CD8-positive, alpha-beta memory T cell (primary cell): ENCODE measurements around the gene PTPRM. TPM values are rescaled to one million over a fixed set of nuclear protein-coding genes. Genes with fewer than 3 reads are reported as not detected.

Source experiments
- CTCF ChIA-PET: fragments of 350-600 bp; sonication (Branson Sonifier 250); formaldehyde crosslinking; loops from one replicate; lab custom pipeline; 2021; ENCODE audit warnings: antibody characterized with exemption; lab: Charles Lee
- POLR2A ChIA-PET: fragments of 350-600 bp; sonication (Branson Sonifier 250); formaldehyde crosslinking; loops from one replicate; lab custom pipeline; 2021; ENCODE audit warnings: antibody characterized with exemption; lab: Charles Lee
- DNase-seq, 5 donors: peaks; one replicate each; pipeline versions ENCODE4 v3.0.0 to v3.0.0-alpha.2; 2020 to 2022; ENCODE audit warnings: mixed read lengths in 1 of 5
- H3K27ac ChIP-seq: one replicate; pipeline ENCODE4 v1.7.0; 2013; ENCODE audit warnings: low read depth, mild to moderate bottlenecking, low read length, moderate library complexity
- H3K27me3 ChIP-seq: 2 replicates; pipeline ENCODE4 v1.7.0; 2013; ENCODE audit warnings: low read length, mild to moderate bottlenecking; ENCODE audit not compliant: insufficient read depth, poor library complexity, severe bottlenecking
- H3K36me3 ChIP-seq: 2 replicates; pipeline ENCODE4 v1.7.0; 2013; ENCODE audit warnings: mild to moderate bottlenecking, low read length, moderate library complexity; ENCODE audit not compliant: insufficient read depth
- H3K4me1 ChIP-seq: 2 replicates; pipeline ENCODE4 v1.7.0; 2013; ENCODE audit warnings: mild to moderate bottlenecking, low read length, moderate library complexity; ENCODE audit not compliant: insufficient read depth
- H3K4me3 ChIP-seq: 2 replicates; pipeline ENCODE4 v1.7.0; 2013; ENCODE audit warnings: mild to moderate bottlenecking, low read length
- H3K9me3 ChIP-seq: 2 replicates; pipeline ENCODE4 v1.7.0; 2013; ENCODE audit warnings: mild to moderate bottlenecking, low read length
- H3K27ac Mint-ChIP-seq, 8 donors: one replicate each; pipeline ENCODE4 v1.8.0; 2020 to 2021; ENCODE audit warnings: mixed read lengths in 8 of 8, mild to moderate bottlenecking in 6 of 8, inconsistent platforms in 3 of 8, moderate library complexity in 3 of 8
- H3K27me3 Mint-ChIP-seq, 2 donors: one replicate each; pipeline ENCODE4 v1.8.0; 2020 to 2021; ENCODE audit warnings: mixed read lengths in 2 of 2, mild to moderate bottlenecking in 1 of 2, moderate library complexity in 1 of 2
- H3K36me3 Mint-ChIP-seq, 3 donors: one replicate each; pipeline ENCODE4 v1.8.0; 2020 to 2021; ENCODE audit warnings: mixed read lengths in 3 of 3, inconsistent platforms in 1 of 3, mild to moderate bottlenecking in 1 of 3
- H3K4me1 Mint-ChIP-seq, 3 donors: one replicate each; pipeline ENCODE4 v1.8.0; 2020 to 2021; ENCODE audit warnings: mixed read lengths in 3 of 3, inconsistent platforms in 1 of 3, mild to moderate bottlenecking in 1 of 3
- H3K4me3 Mint-ChIP-seq, 7 donors: one replicate each; pipeline ENCODE4 v1.8.0; 2020 to 2021; ENCODE audit warnings: mixed read lengths in 7 of 7, mild to moderate bottlenecking in 6 of 7, moderate library complexity in 4 of 7, inconsistent platforms in 2 of 7
- H3K9me3 Mint-ChIP-seq, 5 donors: one replicate each; pipeline ENCODE4 v1.8.0; 2020 to 2022; ENCODE audit warnings: mixed read lengths in 5 of 5, mild to moderate bottlenecking in 3 of 5, moderate library complexity in 2 of 5, inconsistent platforms in 1 of 5
- polyA plus RNA-seq: library from polyadenylated mRNA; unstranded; fragments of 300-500 nt; fragmentation: Illumina TruSeq; gene quantifications from one replicate; pipeline ENCODE4 v1.2.3, GENCODE V29; 2021
- total RNA-seq, 2 experiments: library from RNA; stranded (reverse); gene quantifications; one replicate each; pipeline ENCODE4 v1.2.3, GENCODE V29; 2021

The PTPRM gene
- total and polyA plus RNA-seq, 3 experiments from 2014 or later, result 3.9 to 7.4 (median 5.3) TPM

DNA sequence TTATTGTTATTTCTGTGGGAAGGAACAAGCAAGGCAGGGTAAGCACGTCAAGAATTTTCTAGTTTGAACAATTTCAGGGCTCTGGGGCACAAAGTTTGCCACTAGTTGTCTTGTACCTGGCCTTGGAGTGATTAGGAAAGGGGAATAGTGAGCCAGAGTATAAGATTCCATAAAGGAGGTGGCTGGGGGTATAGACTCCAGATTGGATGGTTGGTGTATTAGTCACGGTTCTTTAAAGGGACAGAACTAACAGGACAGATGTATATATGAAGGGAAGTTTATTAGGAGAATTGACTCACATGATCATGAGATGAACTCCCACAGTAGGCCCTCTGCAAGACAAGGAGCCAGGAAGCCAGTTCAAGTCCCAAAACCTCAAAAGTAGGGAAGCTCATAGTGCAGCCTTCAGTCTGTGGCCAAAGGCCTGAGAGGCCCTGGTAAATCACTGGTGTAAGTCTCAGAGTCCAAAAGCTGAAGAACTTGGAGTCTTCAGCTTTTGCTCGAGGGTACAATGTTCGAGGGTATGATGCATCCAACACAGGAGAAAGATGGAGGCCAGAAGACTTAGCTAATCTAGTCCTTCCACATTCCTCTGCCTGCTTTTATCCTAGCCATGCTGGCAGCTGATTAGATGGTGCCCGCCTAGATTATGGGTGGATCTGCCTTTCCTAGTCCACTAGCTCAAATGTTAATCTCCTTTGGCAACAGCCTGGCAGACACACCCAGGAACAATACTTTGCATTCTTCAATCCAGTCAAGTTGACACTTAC, 31.5 kb upstream of the PTPRM start:
- ChIA-PET CTCF (no interaction called here), POLR2A (no interaction called here)
- no peaks in the 10 kb centered on the region for H3K36me3 ChIP-seq
- no peak overlapping the region for H3K4me3 Mint-ChIP-seq
- no peaks in the 10 kb centered on the region for H3K36me3 Mint-ChIP-seq
- H3K4me3 ChIP-seq, result no peak overlapping the region
- no peak overlapping the region for H3K27ac Mint-ChIP-seq
- H3K27me3 ChIP-seq, result no peaks in the 10 kb centered on the region
- H3K27ac ChIP-seq, result no peak overlapping the region
- DNase-seq, result no peak
- no peaks in the 10 kb centered on the region for H3K27me3 Mint-ChIP-seq
- H3K4me1 Mint-ChIP-seq, result no peaks in the 10 kb centered on the region
- peaks cover 0 to 15% (median 7%) of the 10 kb centered on the region in 5 donors for H3K9me3 Mint-ChIP-seq
- H3K9me3 ChIP-seq, result no peaks in the 10 kb centered on the region
- no peaks in the 10 kb centered on the region for H3K4me1 ChIP-seq

DNA sequence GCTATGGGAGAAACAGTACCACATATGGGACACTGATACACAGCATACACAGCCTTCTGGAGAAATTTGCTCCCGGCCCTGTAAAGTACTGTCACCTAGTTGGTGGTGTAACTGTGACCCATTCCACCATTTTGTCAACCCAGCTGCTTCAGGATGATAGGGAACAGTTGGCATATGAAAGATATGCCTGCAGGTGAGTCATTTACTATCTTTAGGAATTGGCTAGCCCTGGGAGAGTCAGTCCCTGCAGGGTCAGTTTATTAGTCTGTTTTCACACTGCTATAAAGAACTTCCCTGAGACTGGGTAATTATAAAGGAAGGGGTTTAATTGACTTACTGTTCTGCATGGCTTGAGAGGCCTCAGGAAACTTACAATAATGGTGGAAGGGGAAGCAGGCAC, 30.0 kb upstream of the PTPRM start:
- Mint-ChIP-seq H3K9me3 (peaks cover 0 to 18% (median 7%) of the 10 kb centered on the region in 5 donors), H3K36me3 (no peaks in the 10 kb centered on the region), H3K4me1 (no peaks in the 10 kb centered on the region), H3K27ac (no peak overlapping the region), H3K27me3 (no peaks in the 10 kb centered on the region), H3K4me3 (no peak overlapping the region)
- Histone ChIP-seq H3K27me3 (no peaks in the 10 kb centered on the region), H3K36me3 (no peaks in the 10 kb centered on the region), H3K4me3 (no peak overlapping the region), H3K4me1 (no peaks in the 10 kb centered on the region), H3K27ac (no peak overlapping the region), H3K9me3 (no peaks in the 10 kb centered on the region)
- CTCF ChIA-PET, result no interaction called here
- no peak for DNase-seq
- POLR2A ChIA-PET, result no interaction called here

DNA sequence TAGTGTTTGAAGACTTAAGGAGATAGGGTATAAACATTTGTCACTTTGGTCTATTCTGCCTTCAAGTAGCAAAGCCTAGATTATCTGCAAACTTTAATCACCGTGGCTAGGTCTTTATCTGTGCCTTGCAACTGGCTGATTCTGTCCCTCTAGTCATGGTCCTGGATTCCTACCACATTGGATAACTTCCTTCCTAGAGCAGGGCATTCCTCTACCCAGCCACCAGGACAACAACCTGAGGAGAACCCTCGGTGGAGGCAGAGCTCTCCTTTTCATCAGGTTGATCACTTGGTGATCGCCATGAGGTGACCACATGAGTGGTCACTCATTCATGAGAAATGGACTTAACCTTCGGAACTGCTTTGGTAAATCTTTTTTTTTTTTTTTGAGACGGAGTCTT, 25.3 kb upstream of the PTPRM start:
- Mint-ChIP-seq H3K27me3 (no peaks in the 10 kb centered on the region), H3K27ac (no peak overlapping the region)
- POLR2A ChIA-PET, result no interaction called here

DNA sequence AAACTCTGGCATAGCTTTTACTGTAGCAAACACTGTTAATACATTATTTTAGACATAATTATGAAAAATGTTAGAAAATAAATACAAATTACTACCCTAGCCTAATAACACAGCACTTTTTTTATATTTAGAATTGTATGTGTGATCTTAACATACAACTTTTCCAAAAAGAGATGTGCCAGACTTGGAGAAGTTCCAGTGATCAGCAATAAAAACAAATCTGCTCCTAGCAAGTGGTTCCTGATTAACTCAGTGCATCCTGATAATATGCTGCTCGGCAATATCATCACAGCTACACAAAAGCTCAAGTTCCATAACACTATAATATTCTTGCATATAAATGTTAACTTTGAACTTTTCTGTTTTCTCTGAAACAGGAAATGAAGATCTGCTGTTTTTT, 22.4 kb upstream of the PTPRM start:
- no peaks in the 10 kb centered on the region for H3K36me3 Mint-ChIP-seq
- CTCF ChIA-PET, result no interaction called here

More for the DNA sequence above, 25.3 kb upstream of the PTPRM start:
- H3K9me3 ChIP-seq, result no peaks in the 10 kb centered on the region
- no peaks in the 10 kb centered on the region for H3K36me3 Mint-ChIP-seq
- no peak overlapping the region for H3K4me3 Mint-ChIP-seq
- H3K9me3 Mint-ChIP-seq, result peaks cover 0 to 15% (median 4%) of the 10 kb centered on the region in 5 donors
- no peaks in the 10 kb centered on the region for H3K4me1 ChIP-seq
- DNase-seq, result no peak
- no peaks in the 10 kb centered on the region for H3K36me3 ChIP-seq
- CTCF ChIA-PET, result no interaction called here
- H3K4me1 Mint-ChIP-seq, result no peaks in the 10 kb centered on the region
- H3K27ac ChIP-seq, result no peak overlapping the region
- H3K27me3 ChIP-seq, result no peaks in the 10 kb centered on the region
- H3K4me3 ChIP-seq, result no peak overlapping the region

DNA sequence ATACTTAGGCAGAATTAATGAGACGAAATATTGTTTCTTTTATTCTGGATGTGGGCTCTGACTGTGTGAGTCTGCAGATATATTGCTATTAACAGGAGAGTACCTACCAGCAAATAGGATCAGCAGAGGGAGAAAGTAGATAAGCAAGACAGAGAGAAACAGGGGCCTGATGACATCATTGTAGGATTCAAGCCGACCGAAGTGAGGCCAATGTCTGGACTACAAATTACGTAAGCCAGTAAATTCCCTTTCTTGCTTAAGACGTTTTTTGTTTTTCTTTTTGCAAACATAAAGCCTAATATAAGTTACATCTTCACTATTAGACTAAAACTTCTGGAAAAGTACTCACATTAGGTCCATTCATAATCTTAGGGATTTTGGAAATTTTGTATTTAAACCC, 21.4 kb upstream of the PTPRM start:
- Mint-ChIP-seq H3K9me3 (peaks cover 0 to 7% (median 3%) of the 10 kb centered on the region in 5 donors), H3K36me3 (no peaks in the 10 kb centered on the region), H3K27ac (no peak overlapping the region), H3K27me3 (no peaks in the 10 kb centered on the region), H3K4me3 (no peak overlapping the region), H3K4me1 (no peaks in the 10 kb centered on the region)
- no peaks in the 10 kb centered on the region for H3K27me3 ChIP-seq
- no peak overlapping the region for H3K4me3 ChIP-seq
- H3K27ac ChIP-seq, result no peak overlapping the region
- no peaks in the 10 kb centered on the region for H3K9me3 ChIP-seq
- H3K4me1 ChIP-seq, result no peaks in the 10 kb centered on the region
- ChIA-PET POLR2A (no interaction called here), CTCF (no interaction called here)
- no peak for DNase-seq
- no peaks in the 10 kb centered on the region for H3K36me3 ChIP-seq

More for the DNA sequence above, 22.4 kb upstream of the PTPRM start:
- Mint-ChIP-seq H3K4me1 (no peaks in the 10 kb centered on the region), H3K9me3 (peaks cover 0 to 11% (median 3%) of the 10 kb centered on the region in 5 donors), H3K4me3 (no peak overlapping the region), H3K27ac (no peak overlapping the region), H3K27me3 (no peaks in the 10 kb centered on the region)
- no peaks in the 10 kb centered on the region for H3K27me3 ChIP-seq
- H3K4me1 ChIP-seq, result no peaks in the 10 kb centered on the region
- no peak for DNase-seq
- H3K27ac ChIP-seq, result no peak overlapping the region
- no peak overlapping the region for H3K4me3 ChIP-seq
- no peaks in the 10 kb centered on the region for H3K9me3 ChIP-seq
- POLR2A ChIA-PET, result no interaction called here
- H3K36me3 ChIP-seq, result no peaks in the 10 kb centered on the region

DNA sequence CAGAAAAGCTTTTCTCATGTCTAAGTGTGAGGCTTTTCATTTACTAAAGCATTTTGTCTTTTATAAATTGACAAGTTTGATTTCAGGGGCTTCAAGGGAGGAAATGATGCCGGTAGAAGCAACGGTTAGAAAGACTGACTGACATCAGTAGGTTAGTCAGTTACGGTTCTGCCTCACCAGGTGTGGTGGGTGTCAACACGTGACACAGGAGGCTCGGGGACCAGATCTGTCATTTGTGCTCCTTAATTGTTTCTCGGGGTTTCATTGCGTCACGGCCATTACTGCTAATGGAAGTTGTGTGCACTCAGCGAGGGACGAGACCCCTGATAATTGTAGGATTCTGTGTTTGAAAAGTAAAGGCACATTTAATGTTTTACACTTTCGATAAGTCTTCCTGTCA, 18.9 kb upstream of the PTPRM start:
- Histone ChIP-seq H3K4me1 (no peaks in the 10 kb centered on the region), H3K36me3 (no peaks in the 10 kb centered on the region), H3K9me3 (no peaks in the 10 kb centered on the region), H3K27me3 (no peaks in the 10 kb centered on the region), H3K4me3 (no peak overlapping the region), H3K27ac (no peak overlapping the region)
- Mint-ChIP-seq H3K36me3 (no peaks in the 10 kb centered on the region), H3K27me3 (no peaks in the 10 kb centered on the region), H3K4me1 (no peaks in the 10 kb centered on the region), H3K27ac (no peak overlapping the region), H3K9me3 (peaks cover 0 to 5% (median 4%) of the 10 kb centered on the region in 5 donors), H3K4me3 (no peak overlapping the region)
- POLR2A ChIA-PET, result no interaction called here
- CTCF ChIA-PET, result no interaction called here
- DNase-seq, result no peak

DNA sequence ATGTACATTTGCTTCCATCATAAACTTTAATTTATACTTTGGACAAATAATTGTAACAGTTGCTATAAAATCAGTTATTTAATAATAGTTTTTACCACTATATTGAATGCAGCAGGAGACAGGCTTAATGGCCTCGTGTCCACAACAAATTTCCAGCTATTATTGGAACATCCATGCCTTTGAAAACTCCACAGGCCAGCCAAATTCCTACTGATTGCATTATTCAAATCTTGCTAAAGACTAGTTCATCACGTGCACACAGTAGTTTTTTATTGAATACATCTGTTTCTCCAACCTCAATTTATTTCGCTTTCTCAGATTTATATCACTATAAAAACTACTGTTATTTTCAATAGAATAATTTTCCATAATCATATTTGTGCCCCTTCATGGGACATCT, 18.4 kb upstream of the PTPRM start:
- no peaks in the 10 kb centered on the region for H3K27me3 ChIP-seq
- Mint-ChIP-seq H3K36me3 (no peaks in the 10 kb centered on the region), H3K9me3 (peaks cover 0 to 5% (median 3%) of the 10 kb centered on the region in 5 donors), H3K27me3 (no peaks in the 10 kb centered on the region), H3K4me1 (no peaks in the 10 kb centered on the region), H3K27ac (no peak overlapping the region), H3K4me3 (no peak overlapping the region)
- no peak overlapping the region for H3K4me3 ChIP-seq
- no peaks in the 10 kb centered on the region for H3K9me3 ChIP-seq
- DNase-seq, result no peak
- no peaks in the 10 kb centered on the region for H3K4me1 ChIP-seq
- CTCF ChIA-PET, result no interaction called here
- POLR2A ChIA-PET, result no interaction called here
- H3K27ac ChIP-seq, result no peak overlapping the region
- no peaks in the 10 kb centered on the region for H3K36me3 ChIP-seq

DNA sequence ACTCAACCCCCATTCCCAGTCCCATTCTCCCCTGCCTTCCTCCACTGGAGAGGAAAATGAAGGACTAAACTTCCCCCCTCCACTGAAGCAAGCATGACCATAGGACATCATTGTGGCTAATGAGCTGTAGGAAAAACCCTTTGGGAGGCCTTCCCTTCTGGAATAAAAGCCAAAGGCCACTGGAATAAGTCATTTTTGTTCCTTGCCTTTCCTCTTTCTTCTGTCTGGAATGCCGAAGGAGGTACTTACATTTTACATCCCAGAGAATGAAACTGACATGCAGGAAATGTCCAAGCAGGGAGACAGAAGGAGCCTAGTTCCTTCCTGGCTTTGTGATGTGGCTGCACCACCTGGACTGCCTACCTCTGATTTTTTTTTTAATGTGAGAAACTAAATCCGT, 9.1 kb upstream of the PTPRM start:
- H3K36me3 ChIP-seq, result no peaks in the 10 kb centered on the region
- CTCF ChIA-PET, result no interaction called here

More for the DNA sequence above, 9.1 kb upstream of the PTPRM start:
- Mint-ChIP-seq H3K36me3 (no peaks in the 10 kb centered on the region), H3K27ac (no peak overlapping the region), H3K4me1 (no peaks in the 10 kb centered on the region), H3K27me3 (no peaks in the 10 kb centered on the region), H3K4me3 (no peak overlapping the region), H3K9me3 (peaks cover 0 to 3% (median 2%) of the 10 kb centered on the region in 5 donors)
- POLR2A ChIA-PET, result no interaction called here
- H3K27ac ChIP-seq, result no peak overlapping the region
- no peaks in the 10 kb centered on the region for H3K27me3 ChIP-seq
- no peak for DNase-seq
- no peaks in the 10 kb centered on the region for H3K4me1 ChIP-seq
- no peaks in the 10 kb centered on the region for H3K9me3 ChIP-seq
- no peak overlapping the region for H3K4me3 ChIP-seq
